Fibroblast of pulmonary artery (primary cell): ENCODE measurements around the gene GRID2.

Source experiments
- DNase-seq: peaks from one replicate; pipeline ENCODE4 v3.0.0-alpha.2; 2010; ENCODE audit warnings: low read depth
- H3K4me3 ChIP-seq: replicated peaks from 2 replicates; pipeline ENCODE4 v1.5.1; 2011; ENCODE audit warnings: low read depth, mild to moderate bottlenecking, control low read depth, low read length, moderate library complexity
- CTCF ChIP-seq: IDR thresholded peaks from 2 replicates; pipeline ENCODE4 v1.5.1; 2011; ENCODE audit warnings: mild to moderate bottlenecking, control low read depth, low read length, inconsistent platforms; ENCODE audit errors: missing control alignments

Gene GRID2

GRCh38 chr4:93334003-93334402, 1030.2 kb downstream of the GRID2 start:
- DNase-seq, result peak; percentile 4
- TF ChIP-seq CTCF, result no peak
- no peak overlapping the region for H3K4me3 ChIP-seq

GRCh38 chr4:93337196-93337595, 1033.4 kb downstream of the GRID2 start:
- no peak for DNase-seq
- H3K4me3 ChIP-seq, result no peak overlapping the region
- TF ChIP-seq CTCF, result no peak

- no peak for DNase-seq
- no peak for TF ChIP-seq CTCF
- no peak overlapping the region for H3K4me3 ChIP-seq
These were observed 1039.0 kb downstream of the GRID2 start for GRCh38 chr4:93342738-93343137.

GRCh38 chr4:93346840-93347239, 1043.1 kb downstream of the GRID2 start:
- no peak for TF ChIP-seq CTCF
- H3K4me3 ChIP-seq, result no peak overlapping the region
- DNase-seq, result no peak

GRCh38 chr4:93348896-93349295, 1045.1 kb downstream of the GRID2 start:
- DNase-seq, result no peak
- H3K4me3 ChIP-seq, result no peak overlapping the region
- no peak for TF ChIP-seq CTCF

- TF ChIP-seq CTCF, result no peak
- no peak for DNase-seq
- no peak overlapping the region for H3K4me3 ChIP-seq
These were observed 1048.1 kb downstream of the GRID2 start for GRCh38 chr4:93351846-93352245.

GRCh38 chr4:93355411-93355810, 1051.6 kb downstream of the GRID2 start:
- no peak for DNase-seq
- no peak for TF ChIP-seq CTCF
- no peak overlapping the region for H3K4me3 ChIP-seq
